Measurements from ENCODE around the gene KCNN1. TPM values are rescaled to one million over a fixed set of nuclear protein-coding genes. Genes with fewer than 3 reads are reported as not detected.

KCNN1 gene
- total and polyA plus RNA-seq, 9 of the 15 experiments (the other 6 are each of a cell fraction or from before 2014, with no cell fraction given), result 0.01 to 6.2 (median 0.72) TPM

- TF ChIP-seq TEAD1 (CRISPR knock-in tag; IDR thresholded peaks at IDR 0.05) (peak; percentile 5 to 63; a peak in 1 of 4 replicates), ZBTB40 (IDR thresholded peaks at IDR 0.05) (no peak), ZBTB40 (CRISPR knock-in tag; IDR thresholded peaks at IDR 0.05) (no peak), ZEB2 (IDR thresholded peaks at IDR 0.05) (no peak), GATAD2A (IDR thresholded peaks at IDR 0.05) (no peak), FOXM1 (IDR thresholded peaks at IDR 0.05; ENCODE audit: low read depth) (peak; percentile 79), FOXM1 (CRISPR knock-in tag; IDR thresholded peaks at IDR 0.05; ENCODE audit: low read depth) (no peak), RAD51 (IDR thresholded peaks at IDR 0.05; ENCODE audit: borderline replicate concordance, low read depth) (no peak), ZKSCAN8 (CRISPR knock-in tag; IDR thresholded peaks at IDR 0.05) (peak; percentile 95), ZNF76 (CRISPR knock-in tag; IDR thresholded peaks at IDR 0.05; ENCODE audit: borderline replicate concordance) (no peak), RNF219 (CRISPR knock-in tag; IDR thresholded peaks at IDR 0.05) (no peak), CBFA2T3 (IDR thresholded peaks at IDR 0.05) (peak; percentile 98), ZBTB2 (IDR thresholded peaks at IDR 0.05) (peak; percentile 35; the same call in 1 of the 2 replicates), ZNF766 (CRISPR knock-in tag; conservative IDR thresholded peaks at IDR 0.05) (peak; percentile 62; the same call in 1 of the 2 replicates), PHB2 (IDR thresholded peaks at IDR 0.05; ENCODE audit: low read depth) (peak; percentile 82), U2AF1 (optimal IDR thresholded peaks at IDR 0.05; ENCODE audit: low read depth, low read length) (no peak)
These were observed 33.0 kb downstream of the KCNN1 start (continued) for GRCh38 chr19:17999684-18000479.

Data from K562 (cell line).